ENCODE data around the gene THBS2. TPM values are rescaled to one million over a fixed set of nuclear protein-coding genes. Genes with fewer than 3 reads are reported as not detected.

The THBS2 gene
- total RNA-seq, 3 donors from 2014 or later: 3.7 to 39.1 (median 4.0) TPM

DNA sequence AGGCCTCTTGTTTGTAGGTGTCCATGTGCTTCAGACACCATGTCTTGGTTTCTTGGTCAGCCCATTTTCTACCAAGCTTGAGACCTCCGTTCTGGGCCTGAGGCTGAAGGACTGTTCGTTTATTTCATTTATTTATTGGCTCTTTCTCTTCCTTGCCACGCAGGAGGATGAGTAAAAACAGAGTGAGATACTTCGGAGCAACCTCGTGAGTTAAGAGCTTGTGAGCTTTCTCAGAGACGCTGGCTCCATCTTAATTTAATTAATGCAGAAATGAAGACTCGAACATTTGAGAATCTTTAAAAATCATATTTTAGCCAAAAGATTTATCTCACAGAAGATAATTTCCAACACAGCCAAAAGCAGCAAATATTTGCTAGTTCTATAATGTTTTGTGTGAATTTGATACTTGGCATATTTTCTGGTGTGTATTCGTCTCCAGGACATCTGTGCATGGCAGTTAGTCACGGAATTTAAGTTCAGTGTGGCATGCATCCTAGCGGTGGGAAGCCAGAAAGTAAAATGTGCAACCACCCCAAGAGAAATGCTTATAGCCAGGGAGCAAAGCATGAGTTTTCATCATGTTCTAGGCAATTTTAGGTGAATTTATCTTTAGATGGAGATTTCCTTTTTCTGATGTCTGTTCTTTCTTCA, 76.0 kb downstream of the THBS2 start:
- DNase-seq (no peak), ATAC-seq (no peak)
- H3K4me1 ChIP-seq (ENCODE audit: low read depth): no peaks in the 10 kb centered on the region
- H3K9me3 ChIP-seq: no peaks in the 10 kb centered on the region
- TF ChIP-seq, protein P1, sequence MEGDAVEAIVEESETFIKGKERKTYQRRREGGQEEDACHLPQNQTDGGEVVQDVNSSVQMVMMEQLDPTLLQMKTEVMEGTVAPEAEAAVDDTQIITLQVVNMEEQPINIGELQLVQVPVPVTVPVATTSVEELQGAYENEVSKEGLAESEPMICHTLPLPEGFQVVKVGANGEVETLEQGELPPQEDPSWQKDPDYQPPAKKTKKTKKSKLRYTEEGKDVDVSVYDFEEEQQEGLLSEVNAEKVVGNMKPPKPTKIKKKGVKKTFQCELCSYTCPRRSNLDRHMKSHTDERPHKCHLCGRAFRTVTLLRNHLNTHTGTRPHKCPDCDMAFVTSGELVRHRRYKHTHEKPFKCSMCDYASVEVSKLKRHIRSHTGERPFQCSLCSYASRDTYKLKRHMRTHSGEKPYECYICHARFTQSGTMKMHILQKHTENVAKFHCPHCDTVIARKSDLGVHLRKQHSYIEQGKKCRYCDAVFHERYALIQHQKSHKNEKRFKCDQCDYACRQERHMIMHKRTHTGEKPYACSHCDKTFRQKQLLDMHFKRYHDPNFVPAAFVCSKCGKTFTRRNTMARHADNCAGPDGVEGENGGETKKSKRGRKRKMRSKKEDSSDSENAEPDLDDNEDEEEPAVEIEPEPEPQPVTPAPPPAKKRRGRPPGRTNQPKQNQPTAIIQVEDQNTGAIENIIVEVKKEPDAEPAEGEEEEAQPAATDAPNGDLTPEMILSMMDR (IDR thresholded peaks at IDR 0.05): no peak
- no peaks in the 10 kb centered on the region for H3K36me3 ChIP-seq (ENCODE audit: low read depth)
- H3K4me3 ChIP-seq: no peak overlapping the region
- intact Hi-C loops (cut with DNase I, micrococcal nuclease): no loop called here

DNA sequence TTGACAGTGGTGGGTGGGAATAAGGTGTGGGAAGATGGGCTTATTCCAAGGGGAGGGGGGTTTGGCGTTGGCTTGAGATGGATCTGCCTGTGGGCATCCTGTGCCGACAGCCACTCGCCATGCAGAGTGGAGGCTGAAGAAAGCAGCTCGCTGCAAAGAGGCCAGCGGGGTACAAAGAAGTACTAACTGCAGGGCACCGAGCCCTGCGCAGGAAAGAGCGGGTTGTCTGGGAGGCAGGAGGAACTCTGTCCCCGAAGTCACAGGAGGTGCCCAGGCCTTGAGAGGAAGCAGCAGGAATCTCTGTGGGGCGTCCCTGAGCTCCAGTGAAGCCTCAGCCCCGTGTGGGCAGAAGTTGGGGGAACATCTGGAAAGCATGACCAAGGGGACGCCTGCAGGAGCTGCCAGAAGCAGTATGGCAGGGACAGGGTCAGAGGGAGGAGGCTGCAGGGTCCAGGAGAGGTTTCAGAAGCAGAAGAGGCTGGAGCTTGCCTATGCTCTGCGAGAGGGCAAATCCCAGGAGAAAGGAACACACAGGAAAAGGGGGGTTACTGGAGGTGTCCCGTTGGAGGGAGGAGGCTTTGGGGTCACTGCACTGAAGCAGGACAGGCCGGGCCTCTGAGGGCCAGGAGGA, 77.2 kb downstream of the THBS2 start:
- Histone ChIP-seq H3K4me1 (ENCODE audit: low read depth) (no peaks in the 10 kb centered on the region), H3K9me3 (no peaks in the 10 kb centered on the region), H3K36me3 (ENCODE audit: low read depth) (no peaks in the 10 kb centered on the region), H3K4me3 (no peak overlapping the region)
- ATAC-seq: no peak
- no peak for DNase-seq
- intact Hi-C loops (cut with DNase I, micrococcal nuclease): no loop called here
- TF ChIP-seq, protein P1 (IDR thresholded peaks at IDR 0.05): no peak

DNA sequence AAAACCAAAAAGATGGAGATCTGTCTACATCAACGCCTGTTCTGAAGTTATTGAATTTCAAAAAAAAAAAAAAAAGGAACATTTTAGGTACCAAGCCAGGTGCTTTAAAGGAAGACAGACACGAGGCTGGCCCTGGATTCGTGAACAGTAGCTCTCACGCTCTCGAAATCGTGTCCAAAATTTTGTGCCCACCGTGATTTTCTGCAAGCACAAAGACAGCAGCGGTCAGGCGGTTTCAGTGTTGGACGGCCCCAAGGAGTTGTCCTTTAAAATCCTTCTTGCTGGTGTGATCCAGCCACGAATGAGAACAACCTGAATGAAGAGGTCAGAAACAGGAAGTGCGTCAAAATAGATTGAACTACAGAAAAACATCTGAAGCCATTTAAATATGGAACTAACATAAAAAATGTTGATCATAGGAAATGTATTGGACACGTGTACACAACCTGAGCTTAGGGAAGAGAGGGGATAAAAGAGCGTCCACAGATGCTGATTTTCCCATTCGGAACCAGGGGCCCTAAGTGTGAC, 78.2 kb downstream of the THBS2 start:
- no peaks in the 10 kb centered on the region for H3K4me1 ChIP-seq (ENCODE audit: low read depth)
- TF ChIP-seq, protein P1 (IDR thresholded peaks at IDR 0.05): no peak
- ATAC-seq (no peak), DNase-seq (no peak)
- no peak overlapping the region for H3K4me3 ChIP-seq
- intact Hi-C loops (cut with DNase I, micrococcal nuclease): no loop called here
- H3K36me3 ChIP-seq (ENCODE audit: low read depth): no peaks in the 10 kb centered on the region
- H3K9me3 ChIP-seq: no peaks in the 10 kb centered on the region

DNA sequence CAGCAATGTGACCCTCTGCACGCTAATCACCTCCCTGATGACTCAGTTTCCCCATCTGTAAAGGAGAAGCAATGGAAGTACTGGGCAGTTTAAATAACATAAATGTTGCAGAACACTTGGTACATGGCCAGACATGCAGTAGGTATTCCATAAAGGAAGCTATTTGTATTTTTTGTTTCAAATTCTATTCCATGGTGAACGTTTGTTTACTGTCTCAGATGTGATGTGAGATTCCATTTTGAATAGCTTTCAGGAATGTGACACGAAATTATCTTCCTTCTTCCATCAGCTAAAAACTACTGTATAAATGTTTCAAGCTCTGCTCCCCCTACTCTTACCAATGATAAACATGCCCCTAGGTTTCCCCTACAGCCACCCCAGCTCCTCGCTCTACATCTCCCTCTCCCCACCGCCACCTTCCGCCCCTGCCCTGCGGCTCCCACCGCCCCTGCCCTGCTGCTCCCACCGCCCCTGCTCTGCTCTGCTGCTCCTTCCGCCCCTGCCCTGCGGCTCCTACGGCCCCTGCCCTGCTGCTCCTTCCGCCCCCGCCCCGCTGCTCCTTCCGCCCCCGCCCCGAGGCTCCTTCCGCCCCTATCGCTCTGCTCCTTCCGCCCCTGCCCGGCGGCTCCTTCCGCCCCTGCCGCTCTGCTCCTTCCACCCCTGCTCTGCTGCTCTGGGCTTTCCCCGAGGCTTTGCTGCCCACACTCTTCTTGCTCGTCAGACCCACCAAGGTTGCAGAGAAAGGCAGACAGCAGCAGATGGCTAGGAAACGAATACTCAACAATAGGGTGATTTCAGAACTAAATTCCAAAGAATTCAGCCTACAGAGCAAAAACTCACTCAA, 78.9 kb downstream of the THBS2 start:
- Histone ChIP-seq H3K4me1 (ENCODE audit: low read depth) (no peaks in the 10 kb centered on the region), H3K36me3 (ENCODE audit: low read depth) (no peaks in the 10 kb centered on the region), H3K9me3 (no peaks in the 10 kb centered on the region), H3K4me3 (no peak overlapping the region)
- DNase-seq (no peak), ATAC-seq (no peak)
- TF ChIP-seq, protein P1 (IDR thresholded peaks at IDR 0.05): no peak
- intact Hi-C loops (cut with DNase I, micrococcal nuclease): no loop called here

DNA sequence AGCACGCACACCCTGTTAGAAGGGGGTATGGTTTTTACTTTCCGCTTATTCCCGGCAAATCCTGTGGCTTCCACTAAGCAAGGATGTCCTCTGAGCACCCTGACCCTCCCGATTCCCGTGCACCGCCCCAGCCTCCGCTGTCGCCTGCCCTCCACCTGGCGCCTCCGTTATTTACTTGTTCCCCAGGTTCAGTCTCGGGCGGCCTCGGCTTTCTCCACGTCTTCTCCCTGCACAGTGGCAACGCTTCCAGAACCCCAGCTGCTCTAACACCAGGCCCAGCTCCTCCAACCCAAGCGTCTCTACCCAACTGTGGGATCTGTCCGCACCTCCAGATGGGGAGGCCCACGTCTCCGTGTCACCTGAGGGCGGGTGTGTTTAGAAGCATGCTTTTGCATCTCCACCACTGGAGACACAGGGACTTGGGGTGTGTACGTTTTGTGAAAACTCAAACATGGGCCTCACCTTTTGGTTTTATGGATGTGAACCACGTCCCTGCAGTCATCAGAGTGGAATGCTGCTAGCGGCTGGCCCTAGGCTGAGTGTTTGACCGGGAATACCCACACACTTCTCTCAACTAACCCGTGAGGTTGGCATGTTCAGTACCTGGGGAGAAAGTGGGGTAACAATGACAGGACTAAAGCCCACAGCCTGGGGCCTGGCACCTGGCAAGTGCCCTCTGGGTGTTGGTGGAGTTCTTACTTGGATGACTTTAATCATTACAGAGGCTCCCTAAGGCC, 79.9 kb downstream of the THBS2 start:
- Histone ChIP-seq H3K4me1 (ENCODE audit: low read depth) (no peaks in the 10 kb centered on the region), H3K36me3 (ENCODE audit: low read depth) (no peaks in the 10 kb centered on the region), H3K9me3 (no peaks in the 10 kb centered on the region), H3K4me3 (no peak overlapping the region)
- ATAC-seq: no peak
- TF ChIP-seq, protein P1 (IDR thresholded peaks at IDR 0.05): no peak
- DNase-seq: no peak
- intact Hi-C loops (cut with DNase I, micrococcal nuclease): no loop called here

Data from mucosa of descending colon (tissue), 3 donors.